Panc1 (cell line): ENCODE results near the gene ZFAND6. TPM values are rescaled to one million over a fixed set of nuclear protein-coding genes. Genes with fewer than 3 reads are reported as not detected.

Experiments
- ATAC-seq: fragments of 200-7000 bp; cut with Tn5 transposase; 2 replicates; pipeline ENCODE4 v1.9.1; 2020; ENCODE audit warnings: mild to moderate bottlenecking, moderate library complexity
- BruUV-seq: library from RNA; stranded (reverse); fragments of 400-500 nt; replicated peaks from 2 replicates; lab custom pipeline; 2021; lab: Mats Ljungman, UMichigan
- CTCF ChIA-PET: fragments of 300-600 bp; sonication (Branson Sonifier 250); formaldehyde crosslinking; loops from one replicate; lab custom pipeline; 2022; ENCODE audit warnings: antibody characterized with exemption; lab: Charles Lee
- POLR2A ChIA-PET: fragments of 300-600 bp; sonication (Branson Sonifier 250); formaldehyde crosslinking; loops from one replicate; lab custom pipeline; 2022; ENCODE audit warnings: antibody characterized with exemption; lab: Charles Lee
- DNase-seq: peaks from one replicate; pipeline ENCODE4 v3.0.0-alpha.2; 2010; ENCODE audit warnings: low read depth, low spot score
- H3K27ac ChIP-seq: 2 replicates; pipeline ENCODE4 v1.5.1; 2011; ENCODE audit warnings: mild to moderate bottlenecking, low read length, inconsistent platforms
- H3K27me3 ChIP-seq: fragments of 200-500 bp; sonication (Bioruptor generic); 2 replicates; pipeline ENCODE4 v1.6.0; 2014; ENCODE audit warnings: low read length, inconsistent platforms; ENCODE audit not compliant: control insufficient read depth, insufficient read depth
- H3K36me3 ChIP-seq: fragments of 200-500 bp; sonication (Bioruptor generic); 2 replicates; pipeline ENCODE4 v1.5.1; 2014; ENCODE audit warnings: inconsistent platforms, mild to moderate bottlenecking, low read length, moderate library complexity; ENCODE audit not compliant: control insufficient read depth, insufficient read depth
- H3K4me1 ChIP-seq: 2 replicates; pipeline ENCODE4 v1.5.1; 2011; ENCODE audit warnings: inconsistent platforms, mild to moderate bottlenecking, low read length, moderate library complexity; ENCODE audit not compliant: control insufficient read depth, insufficient read depth
- H3K4me3 ChIP-seq, 2 experiments: 2 replicates each; pipeline ENCODE4 v1.5.1; 2011 to 2012; ENCODE audit warnings: low read depth in 2 of 2, low read length in 2 of 2, mild to moderate bottlenecking in 2 of 2, inconsistent platforms in 1 of 2, moderate library complexity in 1 of 2
- H3K9me3 ChIP-seq: fragments of 200-500 bp; sonication (Bioruptor generic); 2 replicates; pipeline ENCODE4 v1.5.1; 2014; ENCODE audit warnings: low read depth, mild to moderate bottlenecking, inconsistent platforms, low read length, moderate library complexity; ENCODE audit not compliant: control insufficient read depth, insufficient read depth
- POLR2AphosphoS5 ChIP-seq: IDR thresholded peaks from 2 replicates; pipeline ENCODE4 v1.6.1; 2012; ENCODE audit warnings: mild to moderate bottlenecking, low read depth, low read length, moderate library complexity
- SIN3A ChIP-seq: IDR thresholded peaks from 2 replicates; pipeline ENCODE4 v1.6.1; 2012; ENCODE audit warnings: low read depth, mild to moderate bottlenecking, low read length, moderate library complexity, borderline replicate concordance; ENCODE audit not compliant: insufficient read depth
- TCF7L2 ChIP-seq: IDR thresholded peaks from 2 replicates; pipeline ENCODE4 v1.6.1; 2011; ENCODE audit warnings: mild to moderate bottlenecking, low read depth, low read length, inconsistent platforms
- in situ Hi-C: cut with HindIII; loops from 2 replicates; pipeline ENCODE4 v1.10.0; 2016; ENCODE audit warnings: low sequenced_read_pairs, low pct_unique_long_range_greater_than_20kb
- intact Hi-C: fragments of 100-400 bp; cut with micrococcal nuclease; formaldehyde crosslinking; loops from one replicate; pipeline ENCODE4 v1.10.0; 2022; ENCODE audit not compliant: unreplicated experiment
- total RNA-seq: library from RNA; stranded (reverse); gene quantifications from one replicate; pipeline ENCODE4 v1.2.1, GENCODE V29; 2021; ENCODE audit not compliant: unreplicated experiment
- TF ChIP-seq, protein P1 (sequence below): fragments of 450-650 bp; IDR thresholded peaks from 2 replicates; pipeline ENCODE4 v1.5.1; 2017; ENCODE audit warnings: mild to moderate bottlenecking
- TF ChIP-seq, protein P2 (sequence below), 2 experiments: IDR thresholded peaks; 2 replicates each; pipeline ENCODE4 v1.6.1; 2011 to 2012; ENCODE audit warnings: low read depth in 2 of 2, control low read depth in 1 of 2, low read length in 1 of 2, mild to moderate bottlenecking in 1 of 2, moderate library complexity in 1 of 2; ENCODE audit not compliant: insufficient read depth in 1 of 2

The ZFAND6 gene
- total RNA-seq, 1 experiment from 2014 or later, result 73.0 TPM

DNA sequence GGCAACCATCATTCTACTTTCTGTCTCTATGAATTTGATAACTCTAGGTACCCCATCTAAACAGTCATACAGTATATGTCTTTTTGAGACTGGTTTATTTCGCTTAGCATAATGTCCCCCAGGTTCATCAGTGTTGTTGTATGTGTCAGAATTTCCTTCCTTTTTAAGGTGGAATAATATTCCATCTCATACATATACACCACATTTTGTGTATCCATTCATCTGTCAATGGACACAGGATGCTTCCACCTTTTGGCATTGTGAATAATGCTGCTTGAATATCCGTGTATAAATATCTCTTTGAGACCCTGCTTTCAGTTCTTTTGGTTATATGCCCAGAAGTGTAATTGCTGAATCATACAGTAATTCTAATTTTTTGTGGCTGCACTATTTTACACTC, 10.4 kb upstream of the ZFAND6 start:
- CTCF ChIA-PET, result no interaction called here
- intact Hi-C loops (no loop called here), in situ Hi-C loops (no loop called here)
- H3K27me3 ChIP-seq, result no peaks in the 10 kb centered on the region
- ATAC-seq (no peak), DNase-seq (no peak)
- no peaks in the 10 kb centered on the region for H3K9me3 ChIP-seq
- TF ChIP-seq, protein P1, sequence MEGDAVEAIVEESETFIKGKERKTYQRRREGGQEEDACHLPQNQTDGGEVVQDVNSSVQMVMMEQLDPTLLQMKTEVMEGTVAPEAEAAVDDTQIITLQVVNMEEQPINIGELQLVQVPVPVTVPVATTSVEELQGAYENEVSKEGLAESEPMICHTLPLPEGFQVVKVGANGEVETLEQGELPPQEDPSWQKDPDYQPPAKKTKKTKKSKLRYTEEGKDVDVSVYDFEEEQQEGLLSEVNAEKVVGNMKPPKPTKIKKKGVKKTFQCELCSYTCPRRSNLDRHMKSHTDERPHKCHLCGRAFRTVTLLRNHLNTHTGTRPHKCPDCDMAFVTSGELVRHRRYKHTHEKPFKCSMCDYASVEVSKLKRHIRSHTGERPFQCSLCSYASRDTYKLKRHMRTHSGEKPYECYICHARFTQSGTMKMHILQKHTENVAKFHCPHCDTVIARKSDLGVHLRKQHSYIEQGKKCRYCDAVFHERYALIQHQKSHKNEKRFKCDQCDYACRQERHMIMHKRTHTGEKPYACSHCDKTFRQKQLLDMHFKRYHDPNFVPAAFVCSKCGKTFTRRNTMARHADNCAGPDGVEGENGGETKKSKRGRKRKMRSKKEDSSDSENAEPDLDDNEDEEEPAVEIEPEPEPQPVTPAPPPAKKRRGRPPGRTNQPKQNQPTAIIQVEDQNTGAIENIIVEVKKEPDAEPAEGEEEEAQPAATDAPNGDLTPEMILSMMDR, result no peak
- TF ChIP-seq, protein P2, sequence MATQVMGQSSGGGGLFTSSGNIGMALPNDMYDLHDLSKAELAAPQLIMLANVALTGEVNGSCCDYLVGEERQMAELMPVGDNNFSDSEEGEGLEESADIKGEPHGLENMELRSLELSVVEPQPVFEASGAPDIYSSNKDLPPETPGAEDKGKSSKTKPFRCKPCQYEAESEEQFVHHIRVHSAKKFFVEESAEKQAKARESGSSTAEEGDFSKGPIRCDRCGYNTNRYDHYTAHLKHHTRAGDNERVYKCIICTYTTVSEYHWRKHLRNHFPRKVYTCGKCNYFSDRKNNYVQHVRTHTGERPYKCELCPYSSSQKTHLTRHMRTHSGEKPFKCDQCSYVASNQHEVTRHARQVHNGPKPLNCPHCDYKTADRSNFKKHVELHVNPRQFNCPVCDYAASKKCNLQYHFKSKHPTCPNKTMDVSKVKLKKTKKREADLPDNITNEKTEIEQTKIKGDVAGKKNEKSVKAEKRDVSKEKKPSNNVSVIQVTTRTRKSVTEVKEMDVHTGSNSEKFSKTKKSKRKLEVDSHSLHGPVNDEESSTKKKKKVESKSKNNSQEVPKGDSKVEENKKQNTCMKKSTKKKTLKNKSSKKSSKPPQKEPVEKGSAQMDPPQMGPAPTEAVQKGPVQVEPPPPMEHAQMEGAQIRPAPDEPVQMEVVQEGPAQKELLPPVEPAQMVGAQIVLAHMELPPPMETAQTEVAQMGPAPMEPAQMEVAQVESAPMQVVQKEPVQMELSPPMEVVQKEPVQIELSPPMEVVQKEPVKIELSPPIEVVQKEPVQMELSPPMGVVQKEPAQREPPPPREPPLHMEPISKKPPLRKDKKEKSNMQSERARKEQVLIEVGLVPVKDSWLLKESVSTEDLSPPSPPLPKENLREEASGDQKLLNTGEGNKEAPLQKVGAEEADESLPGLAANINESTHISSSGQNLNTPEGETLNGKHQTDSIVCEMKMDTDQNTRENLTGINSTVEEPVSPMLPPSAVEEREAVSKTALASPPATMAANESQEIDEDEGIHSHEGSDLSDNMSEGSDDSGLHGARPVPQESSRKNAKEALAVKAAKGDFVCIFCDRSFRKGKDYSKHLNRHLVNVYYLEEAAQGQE (IDR thresholded peaks at IDR 0.05; ENCODE audit: insufficient read depth in 1 of 2, low read depth in 2 of 2, low read length in 1 of 2), result no peak
- no peak for TF ChIP-seq TCF7L2
- no peak for TF ChIP-seq POLR2AphosphoS5
- TF ChIP-seq SIN3A, result no peak
- H3K27ac ChIP-seq, result no peak overlapping the region
- no peaks in the 10 kb centered on the region for H3K36me3 ChIP-seq
- no peak overlapping the region for H3K4me3 ChIP-seq
- no TSS peak for BruUV-seq
- no peaks in the 10 kb centered on the region for H3K4me1 ChIP-seq
- POLR2A ChIA-PET, result no interaction called here

DNA sequence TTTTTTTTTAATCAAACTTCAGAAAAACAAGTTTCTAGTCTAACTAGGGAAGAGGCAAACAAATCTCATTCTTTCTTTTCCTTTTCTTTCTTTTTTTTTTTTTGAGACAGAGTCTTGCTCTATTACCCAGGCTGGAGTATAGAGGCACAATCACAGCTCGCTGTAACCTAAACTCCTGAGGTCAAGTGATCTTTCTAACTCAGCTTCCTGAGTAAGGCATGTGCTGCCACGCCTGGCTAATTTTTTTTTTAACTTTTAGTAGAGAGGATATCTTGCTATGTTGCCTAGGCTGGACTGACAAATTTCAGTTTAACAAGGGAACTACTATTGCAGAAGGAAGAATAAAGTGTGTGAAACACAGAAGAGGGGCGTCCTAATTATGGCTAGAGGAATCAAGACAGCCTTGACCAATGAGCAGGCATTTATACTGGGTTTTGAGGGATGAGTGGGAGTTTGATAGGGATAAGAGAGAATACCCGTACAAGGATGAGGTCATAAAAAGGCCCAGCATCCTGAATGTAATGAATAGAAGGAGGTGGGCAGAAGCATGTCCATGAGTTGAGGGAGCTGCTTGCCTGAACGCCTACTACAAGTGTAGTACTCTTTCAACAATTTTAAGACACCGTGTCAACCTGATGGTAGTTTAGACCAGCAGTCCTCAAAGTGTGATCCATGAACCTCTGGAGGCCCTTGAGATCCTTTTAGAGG, 6.7 kb upstream of the ZFAND6 start:
- no peaks in the 10 kb centered on the region for H3K36me3 ChIP-seq
- H3K4me3 ChIP-seq, result no peak overlapping the region
- DNase-seq, result no peak
- POLR2A ChIA-PET, result interaction anchor here (0.6 kb wide), 1 partner anchor 40 kb away, joined by 5 read pairs; no protein-coding TSS in a partner anchor
- no peak for ATAC-seq
- H3K27ac ChIP-seq, result no peak overlapping the region
- no peaks in the 10 kb centered on the region for H3K4me1 ChIP-seq
- in situ Hi-C loops, result no loop called here
- no peaks in the 10 kb centered on the region for H3K9me3 ChIP-seq
- BruUV-seq, result no TSS peak
- intact Hi-C loops, result no loop called here
- CTCF ChIA-PET, result no interaction called here
- TF ChIP-seq SIN3A (no peak), TCF7L2 (no peak), POLR2AphosphoS5 (no peak)
- TF ChIP-seq, protein P2 (IDR thresholded peaks at IDR 0.05; ENCODE audit: insufficient read depth in 1 of 2, low read depth in 2 of 2, low read length in 1 of 2), result no peak
- TF ChIP-seq, protein P1, result no peak
- H3K27me3 ChIP-seq, result no peaks in the 10 kb centered on the region
